LNCaP clone FGC (cell line): ENCODE measurements around the gene PALMD.

Experiments
- DNase-seq: peaks from one replicate; pipeline ENCODE4 v3.0.0-alpha.2; 2011; ENCODE audit warnings: low read depth
- H3K4me3 ChIP-seq: 2 replicates; pipeline ENCODE4 v1.5.1; 2011; ENCODE audit warnings: mild to moderate bottlenecking, low read depth, low read length, control low read depth
- TF ChIP-seq, protein P1 (sequence below): IDR thresholded peaks from 2 replicates; pipeline ENCODE4 v1.5.1; 2012; ENCODE audit warnings: mild to moderate bottlenecking; ENCODE audit not compliant: control insufficient read depth, insufficient read depth; ENCODE audit errors: extremely low read depth

Gene PALMD

GRCh38 chr1:99614728-99615127 lies 31.2 kb upstream of the PALMD start:
- no peak overlapping the region for H3K4me3 ChIP-seq
- TF ChIP-seq, protein P1, sequence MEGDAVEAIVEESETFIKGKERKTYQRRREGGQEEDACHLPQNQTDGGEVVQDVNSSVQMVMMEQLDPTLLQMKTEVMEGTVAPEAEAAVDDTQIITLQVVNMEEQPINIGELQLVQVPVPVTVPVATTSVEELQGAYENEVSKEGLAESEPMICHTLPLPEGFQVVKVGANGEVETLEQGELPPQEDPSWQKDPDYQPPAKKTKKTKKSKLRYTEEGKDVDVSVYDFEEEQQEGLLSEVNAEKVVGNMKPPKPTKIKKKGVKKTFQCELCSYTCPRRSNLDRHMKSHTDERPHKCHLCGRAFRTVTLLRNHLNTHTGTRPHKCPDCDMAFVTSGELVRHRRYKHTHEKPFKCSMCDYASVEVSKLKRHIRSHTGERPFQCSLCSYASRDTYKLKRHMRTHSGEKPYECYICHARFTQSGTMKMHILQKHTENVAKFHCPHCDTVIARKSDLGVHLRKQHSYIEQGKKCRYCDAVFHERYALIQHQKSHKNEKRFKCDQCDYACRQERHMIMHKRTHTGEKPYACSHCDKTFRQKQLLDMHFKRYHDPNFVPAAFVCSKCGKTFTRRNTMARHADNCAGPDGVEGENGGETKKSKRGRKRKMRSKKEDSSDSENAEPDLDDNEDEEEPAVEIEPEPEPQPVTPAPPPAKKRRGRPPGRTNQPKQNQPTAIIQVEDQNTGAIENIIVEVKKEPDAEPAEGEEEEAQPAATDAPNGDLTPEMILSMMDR = no peak
- no peak for DNase-seq

DNA sequence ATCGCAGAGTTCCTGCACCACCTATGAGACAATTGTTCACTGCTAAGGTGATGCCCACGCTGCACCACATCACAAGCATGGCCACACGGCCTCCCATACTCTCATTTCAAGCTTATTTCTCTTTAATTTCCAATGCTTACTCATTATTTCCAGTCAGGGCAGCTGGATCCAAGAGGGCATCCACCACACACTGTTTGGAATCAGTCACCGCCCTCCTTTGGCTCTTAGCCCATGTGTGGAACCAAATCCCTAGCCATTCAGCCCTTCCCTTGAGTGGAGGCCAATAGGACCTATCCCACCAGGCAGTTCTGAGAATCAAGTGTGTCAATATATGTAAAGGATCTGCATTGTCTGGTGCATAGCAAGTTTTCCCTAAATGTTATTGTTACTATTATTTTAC lies 26.3 kb upstream of the PALMD start:
- H3K4me3 ChIP-seq = no peak overlapping the region
- TF ChIP-seq, protein P1 = no peak
- no peak for DNase-seq

DNA sequence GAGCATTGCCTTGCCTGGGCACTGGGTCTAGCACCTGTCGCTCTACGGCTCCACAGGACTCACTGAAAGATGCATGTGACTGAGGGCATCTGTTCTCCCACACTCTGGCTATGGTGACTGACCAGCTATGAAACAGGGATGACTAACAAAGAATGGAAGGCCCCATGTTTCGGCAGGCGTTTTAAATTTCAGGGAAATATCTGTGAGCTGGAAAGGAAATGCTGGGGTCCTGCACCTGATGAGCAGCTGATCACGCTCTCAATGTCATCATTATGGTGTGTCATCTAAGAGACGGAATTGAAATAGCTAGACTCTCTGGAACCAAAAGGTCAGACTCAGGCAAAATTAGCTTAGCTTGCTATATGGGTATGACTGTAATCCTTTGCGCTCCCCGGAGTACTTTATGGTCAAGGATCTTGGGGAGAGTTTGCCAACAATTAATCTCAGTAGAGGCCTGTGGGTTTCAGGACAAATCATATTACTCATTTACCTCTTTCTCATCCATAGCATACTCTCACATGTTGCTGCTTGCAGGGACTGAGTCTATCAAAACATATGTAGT lies 24.5 kb upstream of the PALMD start:
- no peak for DNase-seq
- TF ChIP-seq, protein P1 = no peak
- H3K4me3 ChIP-seq = no peak overlapping the region

DNA sequence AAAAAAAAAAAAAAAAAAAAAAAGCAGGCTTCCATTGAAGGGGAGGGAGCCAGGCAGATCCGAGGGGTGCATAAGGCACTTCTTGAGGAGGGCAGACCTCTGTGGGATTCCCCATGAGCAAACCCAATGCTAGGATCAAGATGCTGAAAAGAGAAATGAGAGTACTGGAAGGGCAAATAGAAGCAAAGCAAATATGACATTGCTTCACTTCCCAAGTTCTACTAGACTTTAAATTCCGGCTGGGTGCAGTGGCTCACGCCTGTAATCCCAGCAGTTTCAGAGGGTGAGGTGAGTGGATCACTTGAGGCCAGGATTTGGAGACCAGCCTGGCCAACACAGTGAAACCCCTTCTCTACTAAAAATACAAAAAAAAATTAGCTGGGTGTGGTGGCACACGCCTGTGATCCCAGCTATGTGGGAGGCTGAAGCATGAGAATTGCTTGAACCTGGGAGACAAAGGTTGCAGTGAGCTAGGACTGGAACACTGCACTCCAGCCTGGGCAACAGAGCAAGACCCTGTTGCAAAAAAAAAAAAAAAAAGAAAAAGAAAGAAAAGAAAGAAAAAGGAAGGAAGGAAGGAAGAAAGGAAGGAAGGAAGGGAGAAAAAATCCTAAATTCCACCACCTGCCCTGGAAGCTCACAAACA lies 23.1 kb upstream of the PALMD start:
- TF ChIP-seq, protein P1 = no peak
- no peak for DNase-seq
- H3K4me3 ChIP-seq = no peak overlapping the region

DNA sequence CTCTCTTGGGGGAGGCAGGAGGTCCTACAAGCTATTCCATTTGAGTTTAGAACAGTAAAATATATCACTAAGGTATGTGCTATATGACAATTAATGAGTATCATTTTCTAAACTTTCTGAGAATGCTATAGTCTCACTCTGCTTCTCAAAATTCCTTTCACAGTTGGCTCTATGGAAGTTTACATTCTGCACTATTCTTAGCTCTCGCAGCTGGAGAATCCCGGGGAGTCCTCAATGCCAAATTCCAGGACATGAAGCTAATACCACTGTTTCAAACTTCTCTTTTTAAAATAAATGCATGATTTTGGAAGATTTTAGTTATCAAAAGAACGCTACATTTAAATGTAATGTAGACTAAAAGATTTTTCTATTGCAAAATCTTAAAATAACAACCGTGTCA lies 22.4 kb upstream of the PALMD start:
- H3K4me3 ChIP-seq = no peak overlapping the region
- TF ChIP-seq, protein P1 = no peak
- no peak for DNase-seq

- TF ChIP-seq, protein P1 = no peak
- no peak overlapping the region for H3K4me3 ChIP-seq
- DNase-seq = no peak
These were observed 18.3 kb upstream of the PALMD start for GRCh38 chr1:99627615-99628014.

DNA sequence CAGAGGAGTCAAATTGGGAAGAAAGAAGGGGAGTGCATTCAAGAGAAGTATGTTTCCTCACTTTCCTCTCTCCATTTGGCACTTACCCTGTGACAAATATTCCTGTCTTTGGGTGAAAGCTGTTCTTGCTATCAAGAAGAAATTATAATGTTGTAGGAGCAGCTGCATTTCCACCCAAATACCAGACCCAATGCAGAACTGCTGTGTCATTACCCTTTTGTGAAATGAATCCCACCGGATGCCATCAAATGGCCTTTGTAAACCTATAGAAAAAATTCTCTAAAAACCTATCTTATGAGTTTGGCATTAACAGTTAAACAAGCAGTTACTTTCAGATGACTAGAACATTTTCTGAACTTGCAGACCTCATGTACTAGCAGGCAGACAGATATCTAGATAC lies 16.7 kb upstream of the PALMD start:
- no peak overlapping the region for H3K4me3 ChIP-seq
- TF ChIP-seq, protein P1 = no peak
- no peak for DNase-seq
